ENCODE data around the gene TPGS2. TPM values are rescaled to one million over a fixed set of nuclear protein-coding genes. Genes with fewer than 3 reads are reported as not detected.
A peak's percentile ranks its signal among the peaks of the same experiment; 100 is the strongest.

The TPGS2 gene
- total RNA-seq, 2 donors from 2014 or later = 128 to 157 TPM

DNA sequence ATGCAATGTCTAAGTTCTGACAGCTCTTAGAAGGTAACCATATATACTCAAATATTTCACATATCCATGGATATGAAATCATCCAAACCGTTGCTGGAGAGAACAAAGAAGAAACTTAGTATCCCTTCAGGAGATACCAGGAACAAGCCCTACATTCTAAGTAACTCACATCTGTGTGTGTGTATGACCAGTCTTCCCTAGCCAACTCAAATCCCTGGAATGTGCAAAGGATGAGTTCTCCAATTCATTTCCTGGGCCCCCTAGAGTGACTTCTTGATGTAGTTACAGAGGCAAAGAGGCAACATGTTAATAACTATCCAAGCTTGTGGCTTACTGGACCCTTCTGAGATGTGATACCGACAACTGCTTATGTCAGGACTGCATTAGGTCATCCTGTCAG lies 20.1 kb downstream of the TPGS2 start:
- Histone ChIP-seq H3K27me3 (replicated peaks; ENCODE audit: insufficient read depth) (no peaks in the 10 kb centered on the region), H3K27ac (no peak overlapping the region), H3K4me1 (replicated peaks) (no peaks in the 10 kb centered on the region), H3K36me3 (no peaks in the 10 kb centered on the region), H3K4me3 (no peak overlapping the region), H3K9me3 (no peaks in the 10 kb centered on the region)
- TF ChIP-seq POLR2AphosphoS5 (IDR thresholded peaks at IDR 0.05) = no peak
- TF ChIP-seq, protein P1, sequence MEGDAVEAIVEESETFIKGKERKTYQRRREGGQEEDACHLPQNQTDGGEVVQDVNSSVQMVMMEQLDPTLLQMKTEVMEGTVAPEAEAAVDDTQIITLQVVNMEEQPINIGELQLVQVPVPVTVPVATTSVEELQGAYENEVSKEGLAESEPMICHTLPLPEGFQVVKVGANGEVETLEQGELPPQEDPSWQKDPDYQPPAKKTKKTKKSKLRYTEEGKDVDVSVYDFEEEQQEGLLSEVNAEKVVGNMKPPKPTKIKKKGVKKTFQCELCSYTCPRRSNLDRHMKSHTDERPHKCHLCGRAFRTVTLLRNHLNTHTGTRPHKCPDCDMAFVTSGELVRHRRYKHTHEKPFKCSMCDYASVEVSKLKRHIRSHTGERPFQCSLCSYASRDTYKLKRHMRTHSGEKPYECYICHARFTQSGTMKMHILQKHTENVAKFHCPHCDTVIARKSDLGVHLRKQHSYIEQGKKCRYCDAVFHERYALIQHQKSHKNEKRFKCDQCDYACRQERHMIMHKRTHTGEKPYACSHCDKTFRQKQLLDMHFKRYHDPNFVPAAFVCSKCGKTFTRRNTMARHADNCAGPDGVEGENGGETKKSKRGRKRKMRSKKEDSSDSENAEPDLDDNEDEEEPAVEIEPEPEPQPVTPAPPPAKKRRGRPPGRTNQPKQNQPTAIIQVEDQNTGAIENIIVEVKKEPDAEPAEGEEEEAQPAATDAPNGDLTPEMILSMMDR (IDR thresholded peaks at IDR 0.05) = no peak
- no peak for TF ChIP-seq POLR2A (IDR thresholded peaks at IDR 0.05)
- no peak for DNase-seq (ENCODE audit: low spot score)
- 84% methylated on average over 2 of the region's 2 CpGs for WGBS
- intact Hi-C loops (cut with DNase I) = no loop called here

DNA sequence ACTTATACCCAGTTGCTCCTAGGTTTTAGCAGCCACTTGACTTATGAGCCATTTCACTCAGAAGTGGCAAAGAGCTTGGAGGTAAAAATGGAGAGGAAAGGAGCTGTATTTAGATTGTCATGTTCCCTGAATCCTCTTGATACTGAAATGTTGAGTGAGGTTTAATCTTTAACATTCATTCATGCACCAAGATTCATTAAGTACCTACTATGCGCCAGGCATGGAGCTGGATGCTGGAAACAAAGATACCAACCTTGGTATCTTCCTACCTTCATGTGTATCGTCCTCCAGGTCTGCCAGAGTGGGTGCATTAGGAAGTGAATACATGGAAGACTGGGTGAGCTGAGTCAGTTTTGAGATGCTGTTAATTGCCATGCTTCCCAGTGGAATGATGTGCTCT lies 23.7 kb downstream of the TPGS2 start:
- Histone ChIP-seq H3K4me3 (no peak overlapping the region), H3K9me3 (no peaks in the 10 kb centered on the region), H3K27ac (no peak overlapping the region), H3K4me1 (replicated peaks) (no peaks in the 10 kb centered on the region), H3K36me3 (no peaks in the 10 kb centered on the region), H3K27me3 (replicated peaks; ENCODE audit: insufficient read depth) (no peaks in the 10 kb centered on the region)
- no peak for TF ChIP-seq POLR2A (IDR thresholded peaks at IDR 0.05)
- TF ChIP-seq, protein P1 (IDR thresholded peaks at IDR 0.05) = no peak
- no peak for TF ChIP-seq POLR2AphosphoS5 (IDR thresholded peaks at IDR 0.05)
- DNase-seq (ENCODE audit: low spot score) = no peak
- WGBS = 94% methylated on average over 2 of the region's 2 CpGs
- intact Hi-C loops (cut with DNase I) = no loop called here

DNA sequence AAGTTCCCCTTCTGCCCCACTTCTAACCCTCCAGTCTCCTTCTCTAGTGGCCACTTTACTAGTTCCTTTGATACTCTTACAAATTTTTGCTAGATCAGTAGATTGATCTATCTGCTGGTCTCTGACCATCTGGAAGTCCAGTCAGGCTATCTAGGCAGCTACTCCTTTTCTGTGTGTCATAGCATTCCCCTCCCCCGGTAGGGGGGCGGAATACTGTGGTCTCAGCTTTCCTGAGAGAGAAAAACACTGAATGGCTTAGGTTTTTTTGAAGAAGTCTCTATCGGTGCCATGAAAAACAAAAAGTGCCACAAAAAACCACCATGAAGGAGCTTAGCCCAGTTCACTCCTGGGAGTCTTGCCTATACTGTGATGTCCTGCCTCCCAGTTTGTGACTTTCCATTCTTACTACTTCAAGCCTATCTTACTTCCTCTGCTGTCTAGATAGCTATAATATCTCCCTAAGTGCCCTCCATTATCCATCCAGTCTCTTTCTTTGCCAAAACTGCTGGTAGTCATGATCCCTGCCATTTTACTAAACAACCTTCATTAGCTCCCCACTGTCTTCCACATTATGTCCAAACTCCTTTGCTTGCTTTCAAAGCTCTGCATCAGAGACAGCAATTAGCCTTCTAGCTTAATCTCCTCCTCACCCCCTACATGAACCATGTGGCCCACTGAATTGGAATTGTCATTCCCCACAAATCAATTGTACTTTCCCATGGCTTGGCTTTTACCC lies 29.9 kb downstream of the TPGS2 start:
- TF ChIP-seq POLR2AphosphoS5 (IDR thresholded peaks at IDR 0.05) = no peak
- TF ChIP-seq, protein P1 (IDR thresholded peaks at IDR 0.05) = no peak
- no peak for TF ChIP-seq POLR2A (IDR thresholded peaks at IDR 0.05)
- intact Hi-C loops (cut with DNase I) = no loop called here
- H3K4me1 ChIP-seq (replicated peaks) = no peaks in the 10 kb centered on the region
- DNase-seq (ENCODE audit: low spot score) = no peak
- H3K27me3 ChIP-seq (replicated peaks; ENCODE audit: insufficient read depth) = no peaks in the 10 kb centered on the region
- H3K9me3 ChIP-seq = no peaks in the 10 kb centered on the region
- WGBS = 87% methylated on average over 3 of the region's 3 CpGs
- no peak overlapping the region for H3K4me3 ChIP-seq
- H3K36me3 ChIP-seq = peaks cover 0 to 3% of the 10 kb centered on the region in 2 donors
- no peak overlapping the region for H3K27ac ChIP-seq

DNA sequence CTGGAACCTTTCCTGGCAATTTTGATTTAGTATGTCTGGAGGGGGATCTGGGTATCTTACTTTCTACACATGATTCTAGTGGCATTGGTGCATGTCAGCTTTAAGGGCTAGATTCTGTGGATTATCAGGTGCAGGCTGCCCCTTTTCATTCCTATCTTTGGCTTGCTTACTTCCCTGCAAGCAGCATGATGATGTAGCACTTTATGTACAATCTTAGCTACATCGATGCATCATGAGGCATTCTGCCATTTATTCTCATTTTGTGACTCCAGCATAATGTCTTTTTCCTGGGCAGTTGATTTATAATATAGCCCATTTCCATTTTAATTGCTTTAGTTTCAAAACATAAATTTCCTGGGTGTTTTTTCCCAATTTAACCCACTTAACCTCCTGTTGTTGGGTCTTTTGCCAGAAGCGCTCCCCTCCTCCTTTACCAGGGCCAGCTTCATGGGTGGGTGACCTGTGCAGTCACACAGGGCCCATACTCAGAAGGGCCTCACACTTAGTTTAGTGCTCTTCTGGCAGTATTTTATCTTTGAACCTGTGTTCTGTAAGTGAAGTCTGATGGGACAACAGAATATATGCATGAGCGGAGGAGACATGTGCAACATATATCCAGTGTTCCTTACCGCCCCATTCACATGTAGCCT lies 36.0 kb downstream of the TPGS2 start:
- H3K27me3 ChIP-seq (replicated peaks; ENCODE audit: insufficient read depth) = no peaks in the 10 kb centered on the region
- DNase-seq (ENCODE audit: low spot score) = no peak
- TF ChIP-seq POLR2A (IDR thresholded peaks at IDR 0.05) (no peak), POLR2AphosphoS5 (IDR thresholded peaks at IDR 0.05) (no peak)
- TF ChIP-seq, protein P1 (IDR thresholded peaks at IDR 0.05) = no peak
- no peak overlapping the region for H3K27ac ChIP-seq
- H3K36me3 ChIP-seq = peaks cover 0 to 3% of the 10 kb centered on the region in 2 donors
- H3K9me3 ChIP-seq = no peaks in the 10 kb centered on the region
- intact Hi-C loops (cut with DNase I) = no loop called here
- no peak overlapping the region for H3K4me3 ChIP-seq
- 95% methylated on average over 4 of the region's 4 CpGs for WGBS
- no peaks in the 10 kb centered on the region for H3K4me1 ChIP-seq (replicated peaks)

DNA sequence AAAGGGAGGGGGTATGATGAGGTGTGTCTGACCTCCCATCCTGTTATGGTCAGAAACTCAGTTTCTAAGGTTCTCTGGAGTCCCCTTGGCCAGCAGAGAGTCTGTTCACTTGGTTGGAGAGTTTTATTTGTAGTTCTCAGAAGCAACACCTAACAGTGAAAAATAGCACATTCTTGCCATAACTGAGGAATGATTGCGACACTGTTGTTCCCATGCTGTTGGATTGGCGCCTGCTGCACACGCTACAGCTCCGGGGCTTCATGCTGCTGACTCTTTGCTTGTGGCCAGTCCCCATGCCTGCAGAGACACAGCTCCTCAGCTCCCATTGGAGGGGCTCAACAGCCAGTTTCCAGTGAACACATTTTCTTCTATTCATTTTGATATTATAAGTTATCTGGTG lies 42.1 kb downstream of the TPGS2 start:
- Histone ChIP-seq H3K4me1 (replicated peaks) (no peaks in the 10 kb centered on the region), H3K27ac (peak overlapping the region in 1 of 2 donors; percentile 21), H3K27me3 (replicated peaks; ENCODE audit: insufficient read depth) (no peaks in the 10 kb centered on the region), H3K36me3 (no peaks in the 10 kb centered on the region), H3K4me3 (no peak overlapping the region), H3K9me3 (no peaks in the 10 kb centered on the region)
- peak; percentile 15 for DNase-seq (ENCODE audit: low spot score)
- 58% methylated on average over 4 of the region's 4 CpGs for WGBS
- intact Hi-C loops (cut with DNase I) = no loop called here
- TF ChIP-seq, protein P1 (IDR thresholded peaks at IDR 0.05) = no peak
- TF ChIP-seq POLR2A (IDR thresholded peaks at IDR 0.05) = no peak
- TF ChIP-seq POLR2AphosphoS5 (IDR thresholded peaks at IDR 0.05) = no peak
